PC-9 (cell line): ENCODE measurements around the gene KRT1.

Experiments
- EZH2 ChIP-seq: fragments of 200-600 bp; sonication (generic); IDR thresholded peaks from 2 replicates; pipeline ENCODE4 v1.8.0; 2017; ENCODE audit warnings: antibody characterized with exemption, low read depth
- TF ChIP-seq, protein P1 (sequence below): fragments of 200-600 bp; sonication (generic); conservative IDR thresholded peaks from 2 replicates; pipeline ENCODE4 v1.6.1; 2017; ENCODE audit warnings: mixed run types, antibody characterized with exemption, mild to moderate bottlenecking, moderate library complexity

DNA sequence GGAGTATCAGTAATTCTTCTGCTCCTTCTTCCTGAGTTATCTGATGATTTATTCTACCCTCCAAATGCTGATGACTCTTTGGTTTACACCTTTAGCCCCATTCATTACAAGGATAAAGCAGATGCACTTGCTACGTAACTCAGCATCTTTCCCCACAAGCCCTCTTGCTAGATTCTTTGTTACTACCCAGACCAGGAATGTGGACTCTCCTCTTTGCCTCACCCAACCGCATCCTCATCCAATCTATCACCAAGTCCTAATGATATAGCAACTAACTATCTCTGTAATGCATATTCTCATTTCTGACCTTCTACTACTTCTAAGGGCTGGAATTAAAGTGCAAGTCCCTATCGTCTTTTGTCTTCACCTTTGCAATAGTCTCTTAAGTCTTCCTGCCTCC lies 9.2 kb downstream of the KRT1 start:
- TF ChIP-seq, protein P1, sequence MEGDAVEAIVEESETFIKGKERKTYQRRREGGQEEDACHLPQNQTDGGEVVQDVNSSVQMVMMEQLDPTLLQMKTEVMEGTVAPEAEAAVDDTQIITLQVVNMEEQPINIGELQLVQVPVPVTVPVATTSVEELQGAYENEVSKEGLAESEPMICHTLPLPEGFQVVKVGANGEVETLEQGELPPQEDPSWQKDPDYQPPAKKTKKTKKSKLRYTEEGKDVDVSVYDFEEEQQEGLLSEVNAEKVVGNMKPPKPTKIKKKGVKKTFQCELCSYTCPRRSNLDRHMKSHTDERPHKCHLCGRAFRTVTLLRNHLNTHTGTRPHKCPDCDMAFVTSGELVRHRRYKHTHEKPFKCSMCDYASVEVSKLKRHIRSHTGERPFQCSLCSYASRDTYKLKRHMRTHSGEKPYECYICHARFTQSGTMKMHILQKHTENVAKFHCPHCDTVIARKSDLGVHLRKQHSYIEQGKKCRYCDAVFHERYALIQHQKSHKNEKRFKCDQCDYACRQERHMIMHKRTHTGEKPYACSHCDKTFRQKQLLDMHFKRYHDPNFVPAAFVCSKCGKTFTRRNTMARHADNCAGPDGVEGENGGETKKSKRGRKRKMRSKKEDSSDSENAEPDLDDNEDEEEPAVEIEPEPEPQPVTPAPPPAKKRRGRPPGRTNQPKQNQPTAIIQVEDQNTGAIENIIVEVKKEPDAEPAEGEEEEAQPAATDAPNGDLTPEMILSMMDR: no peak
- TF ChIP-seq EZH2: no peak
